ENCODE measurements around the gene SNX24.

DNA sequence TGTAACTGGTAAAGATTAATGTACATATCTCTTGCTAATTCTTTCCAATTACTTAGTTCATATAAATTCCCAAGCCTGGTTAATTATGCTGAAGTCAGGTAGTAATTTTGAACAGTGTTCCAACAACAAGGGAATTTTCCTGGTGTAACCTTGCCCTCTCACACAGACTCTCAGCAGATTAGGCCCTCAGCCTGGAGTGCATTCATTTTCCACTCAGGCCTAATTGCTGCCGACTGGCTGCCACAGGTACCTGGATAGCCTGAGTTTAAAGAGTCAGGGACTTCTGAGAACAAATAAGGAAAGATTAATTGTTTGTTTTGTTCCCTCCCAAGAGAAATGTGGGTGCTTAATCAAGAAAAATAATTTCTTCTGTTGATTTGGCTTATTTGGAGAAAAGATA, 119.7 kb downstream of the SNX24 start:
- TF ChIP-seq, protein P1, sequence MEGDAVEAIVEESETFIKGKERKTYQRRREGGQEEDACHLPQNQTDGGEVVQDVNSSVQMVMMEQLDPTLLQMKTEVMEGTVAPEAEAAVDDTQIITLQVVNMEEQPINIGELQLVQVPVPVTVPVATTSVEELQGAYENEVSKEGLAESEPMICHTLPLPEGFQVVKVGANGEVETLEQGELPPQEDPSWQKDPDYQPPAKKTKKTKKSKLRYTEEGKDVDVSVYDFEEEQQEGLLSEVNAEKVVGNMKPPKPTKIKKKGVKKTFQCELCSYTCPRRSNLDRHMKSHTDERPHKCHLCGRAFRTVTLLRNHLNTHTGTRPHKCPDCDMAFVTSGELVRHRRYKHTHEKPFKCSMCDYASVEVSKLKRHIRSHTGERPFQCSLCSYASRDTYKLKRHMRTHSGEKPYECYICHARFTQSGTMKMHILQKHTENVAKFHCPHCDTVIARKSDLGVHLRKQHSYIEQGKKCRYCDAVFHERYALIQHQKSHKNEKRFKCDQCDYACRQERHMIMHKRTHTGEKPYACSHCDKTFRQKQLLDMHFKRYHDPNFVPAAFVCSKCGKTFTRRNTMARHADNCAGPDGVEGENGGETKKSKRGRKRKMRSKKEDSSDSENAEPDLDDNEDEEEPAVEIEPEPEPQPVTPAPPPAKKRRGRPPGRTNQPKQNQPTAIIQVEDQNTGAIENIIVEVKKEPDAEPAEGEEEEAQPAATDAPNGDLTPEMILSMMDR (conservative IDR thresholded peaks at IDR 0.05; ENCODE audit: low read depth, low read length): no peak
- TF ChIP-seq EZH2phosphoT487 (IDR thresholded peaks at IDR 0.05; ENCODE audit: borderline replicate concordance, low read length) (no peak), EZH2 (IDR thresholded peaks at IDR 0.05; ENCODE audit: low read length, unreplicated experiment) (no peak)

Measured in PC-3 (cell line).